HG03175 (cell line): ENCODE results near the gene TBC1D12.
"Not testable (repeated sequence)": the region's sequence is repeated elsewhere in the genome, so short reads cannot be mapped to it uniquely, and the experiment has no call there.

Source experiments
- ATAC-seq: cut with Tn5 transposase; IDR thresholded peaks from one replicate; pipeline ENCODE4 v1.9.1; 2021; ENCODE audit warnings: mild to moderate bottlenecking, moderate library complexity; ENCODE audit not compliant: unreplicated experiment

TBC1D12 gene

GRCh38 chr10:94450782-94451181 is 48.4 kb downstream of the TBC1D12 start:
- ATAC-seq, result no peak

- ATAC-seq, result no peak
These were observed 49.7 kb downstream of the TBC1D12 start for GRCh38 chr10:94451883-94452519.

GRCh38 chr10:94456942-94457341 is 54.6 kb downstream of the TBC1D12 start:
- ATAC-seq, result no peak

- no peak for ATAC-seq
These were observed 57.0 kb downstream of the TBC1D12 start for GRCh38 chr10:94459385-94459784.

GRCh38 chr10:94461503-94461902 is 59.2 kb downstream of the TBC1D12 start:
- ATAC-seq, result no peak

GRCh38 chr10:94462130-94462529 is 59.8 kb downstream of the TBC1D12 start:
- no peak for ATAC-seq

GRCh38 chr10:94465684-94466083 is 63.3 kb downstream of the TBC1D12 start:
- no peak for ATAC-seq

GRCh38 chr10:94481410-94481809 is 79.1 kb downstream of the TBC1D12 start:
- no peak for ATAC-seq

- no peak for ATAC-seq
These were observed 81.6 kb downstream of the TBC1D12 start for GRCh38 chr10:94483970-94484369.

- no peak for ATAC-seq
These were observed 82.8 kb downstream of the TBC1D12 start for GRCh38 chr10:94485094-94485493.

- no peak for ATAC-seq
These were observed 85.2 kb downstream of the TBC1D12 start for GRCh38 chr10:94487575-94487974.

GRCh38 chr10:94489107-94489506 is 86.8 kb downstream of the TBC1D12 start:
- ATAC-seq, result no peak

GRCh38 chr10:94489976-94490788 is 87.8 kb downstream of the TBC1D12 start:
- no peak for ATAC-seq

GRCh38 chr10:94490789-94491039 is 88.4 kb downstream of the TBC1D12 start:
- no peak for ATAC-seq

- no peak for ATAC-seq
These were observed 91.1 kb downstream of the TBC1D12 start for GRCh38 chr10:94493463-94493862.

GRCh38 chr10:94496010-94496409 is 93.7 kb downstream of the TBC1D12 start:
- ATAC-seq, result peak; percentile 75

- ATAC-seq, result no peak
These were observed 94.3 kb downstream of the TBC1D12 start for GRCh38 chr10:94496646-94497045.

GRCh38 chr10:94500063-94500462 is 97.7 kb downstream of the TBC1D12 start:
- ATAC-seq, result no peak

GRCh38 chr10:94521276-94522250 is 119.2 kb downstream of the TBC1D12 start:
- no peak for ATAC-seq

GRCh38 chr10:94524146-94524545 is 121.8 kb downstream of the TBC1D12 start:
- ATAC-seq, result no peak

GRCh38 chr10:94524711-94525110 is 122.4 kb downstream of the TBC1D12 start:
- no peak for ATAC-seq

GRCh38 chr10:94531550-94531949 is 129.2 kb downstream of the TBC1D12 start:
- ATAC-seq, result not testable (repeated sequence)
